ENCODE results near the gene VENTX.

DNA sequence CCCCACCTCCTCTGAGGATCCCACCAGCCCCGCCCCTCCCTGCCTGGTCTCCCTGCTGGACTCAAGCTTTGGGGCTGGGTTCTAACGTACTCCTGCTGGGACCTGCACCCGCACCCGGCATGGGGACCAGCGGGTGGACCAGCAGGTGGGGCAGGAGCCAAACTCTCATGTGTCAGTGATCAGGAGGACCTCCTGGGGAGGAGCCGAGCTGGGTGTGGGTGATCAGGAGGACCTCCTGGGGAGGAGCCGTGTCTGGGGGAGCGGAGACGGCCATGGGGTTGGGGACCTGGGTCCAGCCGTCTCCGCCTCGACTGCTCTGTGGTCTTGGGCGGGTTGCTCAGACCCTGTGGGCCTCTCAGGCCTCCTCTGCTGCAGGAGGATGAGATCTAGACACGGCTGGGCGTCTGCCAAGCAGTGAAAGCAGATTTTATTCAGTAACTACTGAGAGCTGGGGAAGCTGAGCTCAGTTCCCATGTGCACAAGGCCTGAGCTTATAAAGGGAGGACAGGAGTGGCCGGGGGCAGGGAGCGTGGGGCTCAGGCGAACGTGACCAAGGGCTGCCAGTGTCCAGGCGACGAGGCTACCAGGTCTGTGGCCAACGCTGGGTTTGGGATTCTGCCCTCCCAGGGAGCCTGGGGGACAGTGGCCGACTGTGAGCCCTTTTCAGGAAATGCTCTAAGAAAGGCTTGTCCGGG is 41.3 kb upstream of the VENTX start:
- TF ChIP-seq, protein P1, sequence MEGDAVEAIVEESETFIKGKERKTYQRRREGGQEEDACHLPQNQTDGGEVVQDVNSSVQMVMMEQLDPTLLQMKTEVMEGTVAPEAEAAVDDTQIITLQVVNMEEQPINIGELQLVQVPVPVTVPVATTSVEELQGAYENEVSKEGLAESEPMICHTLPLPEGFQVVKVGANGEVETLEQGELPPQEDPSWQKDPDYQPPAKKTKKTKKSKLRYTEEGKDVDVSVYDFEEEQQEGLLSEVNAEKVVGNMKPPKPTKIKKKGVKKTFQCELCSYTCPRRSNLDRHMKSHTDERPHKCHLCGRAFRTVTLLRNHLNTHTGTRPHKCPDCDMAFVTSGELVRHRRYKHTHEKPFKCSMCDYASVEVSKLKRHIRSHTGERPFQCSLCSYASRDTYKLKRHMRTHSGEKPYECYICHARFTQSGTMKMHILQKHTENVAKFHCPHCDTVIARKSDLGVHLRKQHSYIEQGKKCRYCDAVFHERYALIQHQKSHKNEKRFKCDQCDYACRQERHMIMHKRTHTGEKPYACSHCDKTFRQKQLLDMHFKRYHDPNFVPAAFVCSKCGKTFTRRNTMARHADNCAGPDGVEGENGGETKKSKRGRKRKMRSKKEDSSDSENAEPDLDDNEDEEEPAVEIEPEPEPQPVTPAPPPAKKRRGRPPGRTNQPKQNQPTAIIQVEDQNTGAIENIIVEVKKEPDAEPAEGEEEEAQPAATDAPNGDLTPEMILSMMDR (IDR thresholded peaks at IDR 0.05) = no peak
- TF ChIP-seq POLR2A (IDR thresholded peaks at IDR 0.05) (no peak), POLR2AphosphoS5 (IDR thresholded peaks at IDR 0.05) (no peak)

Measured in suprapubic skin (tissue), 4 donors.